HEK293 (cell line): Measurements from ENCODE around the gene ANKRD34B.

Source experiments
- ATF2 ChIP-seq: fragments of 450-650 bp; formaldehyde crosslinking; IDR thresholded peaks from 2 replicates; pipeline ENCODE4 v1.5.1; 2016; ENCODE audit warnings: missing biosample characterization, missing genetic modification characterization, low read depth
- BCL11A ChIP-seq: fragments of 450-650 bp; formaldehyde crosslinking; IDR thresholded peaks from 2 replicates; pipeline ENCODE4 v1.5.1; 2016; ENCODE audit warnings: low read depth, missing biosample characterization, missing genetic modification characterization
- CTCF ChIP-seq: fragments of 450-650 bp; formaldehyde crosslinking; IDR thresholded peaks from 2 replicates; pipeline ENCODE4 v1.5.1; 2016; ENCODE audit warnings: missing biosample characterization, missing genetic modification characterization
- KLF1 ChIP-seq: fragments of 450-650 bp; formaldehyde crosslinking; IDR thresholded peaks from 2 replicates; pipeline ENCODE4 v1.5.1; 2016; ENCODE audit warnings: missing biosample characterization, missing genetic modification characterization
- OSR2 ChIP-seq: fragments of 450-650 bp; formaldehyde crosslinking; IDR thresholded peaks from 2 replicates; pipeline ENCODE4 v1.5.1; 2016; ENCODE audit warnings: missing biosample characterization, missing genetic modification characterization
- REPIN1 ChIP-seq: fragments of 450-650 bp; formaldehyde crosslinking; IDR thresholded peaks from 2 replicates; pipeline ENCODE4 v1.5.1; 2017; ENCODE audit warnings: missing biosample characterization, missing genetic modification characterization, low read depth
- ZNF513 ChIP-seq: fragments of 450-650 bp; IDR thresholded peaks from 2 replicates; pipeline ENCODE4 v1.5.1; 2018; ENCODE audit warnings: missing biosample characterization, missing genetic modification characterization
- ZNF549 ChIP-seq: fragments of 450-650 bp; IDR thresholded peaks from 2 replicates; pipeline ENCODE4 v1.5.1; 2018; ENCODE audit warnings: missing biosample characterization, missing genetic modification characterization, mild to moderate bottlenecking, inconsistent platforms, moderate library complexity

GRCh38 chr5:80618438-80618837 is 48.4 kb upstream of the ANKRD34B start:
- TF ChIP-seq KLF1 (no peak), REPIN1 (no peak), CTCF (tag by site-specific recombination) (no peak), OSR2 (tag by site-specific recombination) (no peak), BCL11A (tag by site-specific recombination) (no peak), ZNF549 (tag by site-specific recombination) (no peak), ZNF513 (tag by site-specific recombination) (no peak), ATF2 (tag by site-specific recombination) (no peak)
